Heart left ventricle (tissue), 16 donors: Measurements from ENCODE around the gene MLIP. TPM values are rescaled to one million over a fixed set of nuclear protein-coding genes. Genes with fewer than 3 reads are reported as not detected.
"Not testable (repeated sequence)": the region's sequence is repeated elsewhere in the genome, so short reads cannot be mapped to it uniquely, and the experiment has no call there.

Experiments used
- ATAC-seq, 4 donors: fragments of 200-7000 bp; cut with Tn5 transposase; one replicate each; pipeline ENCODE4 v1.9.1; 2020 to 2022; ENCODE audit warnings: moderate library complexity in 4 of 4, mild to moderate bottlenecking in 3 of 4, moderate number of reproducible peaks in 1 of 4
- DNase-seq, 5 donors: peaks; one replicate each; pipeline ENCODE4 v3.0.0-alpha.2; 2020
- H3K27ac ChIP-seq, 12 donors: fragments of 200-600 bp; sonication (generic) in 4 of 12; one replicate each; pipeline versions ENCODE4 v1.5.0 to v1.8.0; 2016 to 2022; ENCODE audit warnings: mild to moderate bottlenecking in 2 of 12
- H3K27me3 ChIP-seq, 9 donors: fragments of 200-600 bp; sonication (generic) in 2 of 9; one replicate each; pipeline versions ENCODE4 v1.5.1 to v1.8.0; 2016 to 2022; ENCODE audit warnings: mild to moderate bottlenecking in 3 of 9
- H3K36me3 ChIP-seq, 9 donors: fragments of 200-600 bp; sonication (generic) in 2 of 9; one replicate each; pipeline versions ENCODE4 v1.5.0 to v1.8.0; 2018 to 2022; ENCODE audit warnings: mild to moderate bottlenecking in 2 of 9
- H3K4me1 ChIP-seq, 12 donors: fragments of 200-600 bp; sonication (generic) in 4 of 12; one replicate each; pipeline versions ENCODE4 v1.5.0 to v1.8.0; 2016 to 2022; ENCODE audit warnings: mild to moderate bottlenecking in 3 of 12
- H3K4me3 ChIP-seq, 12 donors: fragments of 200-600 bp; sonication (generic) in 4 of 12; one replicate each; pipeline versions ENCODE4 v1.5.0 to v1.8.0; 2017 to 2022; ENCODE audit warnings: mild to moderate bottlenecking in 9 of 12, moderate library complexity in 4 of 12
- H3K9me3 ChIP-seq, 12 donors: fragments of 200-600 bp; sonication (generic) in 4 of 12; one replicate each; pipeline versions ENCODE4 v1.5.0 to v1.8.0; 2016 to 2022; ENCODE audit warnings: mild to moderate bottlenecking in 1 of 12
- CTCF ChIP-seq, 12 donors: fragments of 200-600 bp; sonication (generic) in 4 of 12; IDR thresholded peaks; one replicate each; pipeline versions ENCODE4 v1.5.0 to v1.8.0; 2018 to 2022; ENCODE audit warnings: antibody characterized with exemption in 12 of 12, mild to moderate bottlenecking in 5 of 12
- POLR2A ChIP-seq, 2 donors: fragments of 450-650 bp; IDR thresholded peaks; one replicate each; pipeline ENCODE4 v1.6.1; 2017; ENCODE audit warnings: antibody characterized with exemption in 2 of 2, mild to moderate bottlenecking in 2 of 2, moderate library complexity in 2 of 2
- WGBS, 4 donors: extraction: QIAGEN DNeasy Blood & Tissue Kit in 2 of 4; methylation state at CpG; one replicate each; pipeline versions ENCODE4 v1.1.5 to v1.1.7; 2013 to 2018; 5-methylcytosine and 5-hydroxymethylcytosine counted together
- intact Hi-C, 10 donors: fragments of 100-400 bp; cut with DNase I; formaldehyde crosslinking; loops; one replicate each; pipeline versions ENCODE4 v1.11.1 to v1.14.2; 2022
- polyA plus RNA-seq, 2 donors: library from polyadenylated mRNA; stranded (reverse); fragments of 200-250 nt; gene quantifications; one replicate each; pipeline ENCODE4 v1.2.3, GENCODE V29; 2013
- total RNA-seq, 9 donors: library from RNA; depleted of rRNA in 2 of 9; stranded (reverse); fragments of >200 nt in 2 of 9; fragmentation: NEBNext Ultra II Directional in 3 of 9; extraction: Animal tissue kit (Norgen Biotek cat#: 25700) in 3 of 9; gene quantifications; one replicate each; pipeline versions ENCODE4 v1.1.0 to v1.2.4, GENCODE V29; 2016 to 2023
- donor health status: ischemic (EF 13 %, LVEDD 7.1; RV severe dilation, severe dysfunction).
- donor health status: healthy with polysubstance abuse.
- donor health status: DM: no; HTN: yes; CAD: no.
- donor health status: DM: no; HTN: no; CAD: no.
- donor health status: ischemic (EF 25% LVEDD 6.9; RV normal size, moderate dysfunction).
- donor health status: ischemic (EF 25% LVEDD 5.7; RV mildly dilated, moderate dysfunction).
- donor health status: healthy.
- donor health status: DM: yes; HTN: yes; CAD: no.
- donor health status: ischemic (EF 35%, LVEDD 5.7; RV mildly dilated, moderate dysfunction).
- donor health status: nonischemic (EF 11% LVEDD 7.7; RV severe dilation, severe dysfunction).
- donor health status: DM: yes; HTN: yes; CAD: no.
- donor health status: PGD.
- donor health status: ischemic (EF 29% LVEDD 5.4; RV normal size, mild dysfunction).
- donor health status: nonischemic (EF 23%, LVEDD 6.1; RV moderate dilation, normal function).

Gene MLIP
- total and polyA plus RNA-seq, 11 donors, result 130 to 522 (median 360) TPM

DNA sequence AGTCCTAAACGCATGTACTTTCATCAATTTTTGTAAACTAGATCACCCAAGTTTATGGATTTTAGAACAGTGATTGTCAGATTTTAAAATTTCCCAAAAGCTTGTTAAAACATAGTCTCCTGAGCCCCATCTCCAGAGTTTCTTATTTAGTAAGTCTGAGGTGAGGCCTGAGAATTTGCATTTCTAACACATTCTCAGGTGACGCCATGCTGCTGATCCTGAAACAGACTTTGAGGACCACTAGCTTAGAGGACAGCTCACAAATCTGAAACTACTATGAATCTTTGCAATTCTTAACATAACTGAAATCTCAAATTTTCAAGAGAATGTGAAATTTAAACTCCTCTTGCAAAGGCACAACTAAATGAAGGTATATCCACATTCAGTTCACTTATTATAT, 37.8 kb upstream of the MLIP start:
- H3K4me1 ChIP-seq, result peaks cover 0 to 80% (median 40%) of the 10 kb centered on the region in 12 donors
- 83 to 91% (median 85%) methylated on average over 2 of the region's 2 CpGs for WGBS, 4 donors
- no peak for TF ChIP-seq CTCF (IDR thresholded peaks at IDR 0.05)
- no peak for TF ChIP-seq POLR2A (IDR thresholded peaks at IDR 0.05)

DNA sequence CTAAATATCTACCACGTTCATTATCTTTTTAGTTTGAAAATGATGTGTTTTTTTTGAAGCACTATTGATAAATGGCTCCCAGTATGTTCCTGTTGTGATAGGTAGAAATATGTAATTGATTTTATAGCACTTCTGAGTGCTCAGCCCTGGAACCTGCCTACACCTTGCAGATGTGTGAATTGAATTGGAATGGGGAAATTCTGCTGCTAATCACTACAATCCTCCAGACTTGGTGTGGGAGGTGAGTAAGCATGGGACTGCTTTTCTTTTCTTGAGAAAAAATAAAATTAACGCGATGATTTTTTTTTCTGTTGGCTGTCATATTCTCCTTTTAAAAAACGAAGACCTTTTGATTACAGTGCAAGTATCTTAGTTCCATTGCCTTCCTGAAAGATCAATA, 37.1 kb upstream of the MLIP start:
- no peaks in the 10 kb centered on the region for H3K36me3 ChIP-seq
- no peaks in the 10 kb centered on the region for H3K27me3 ChIP-seq
- intact Hi-C loops, result loop anchor here in 1 of 10 donors (10.0 kb wide), 1 partner anchor 49 kb away; no protein-coding TSS in a partner anchor
- H3K9me3 ChIP-seq, result no peaks in the 10 kb centered on the region
- H3K27ac ChIP-seq, result peak overlapping the region in 5 of 12 donors; percentile 9 to 31 (median 17)
- no peak overlapping the region for H3K4me3 ChIP-seq
- 56 to 64% (median 62%) methylated on average over 4 of the region's 4 CpGs for WGBS, 4 donors
- peaks cover 0 to 80% (median 40%) of the 10 kb centered on the region in 12 donors for H3K4me1 ChIP-seq
- ATAC-seq (no peak), DNase-seq (no peak)
- TF ChIP-seq POLR2A (IDR thresholded peaks at IDR 0.05) (no peak), CTCF (IDR thresholded peaks at IDR 0.05) (no peak)

More for the DNA sequence above, 37.8 kb upstream of the MLIP start:
- DNase-seq, result no peak
- no peaks in the 10 kb centered on the region for H3K36me3 ChIP-seq
- intact Hi-C loops, result loop anchor here in 1 of 10 donors (10.0 kb wide), 1 partner anchor 49 kb away; no protein-coding TSS in a partner anchor
- no peaks in the 10 kb centered on the region for H3K9me3 ChIP-seq
- peak overlapping the region in 4 of 12 donors; percentile 9 to 19 (median 18) for H3K27ac ChIP-seq
- no peaks in the 10 kb centered on the region for H3K27me3 ChIP-seq
- no peak overlapping the region for H3K4me3 ChIP-seq
- no peak for ATAC-seq

- peak; percentile 33 to 72 (median 55) for ATAC-seq
- WGBS, 4 donors, result 51 to 61% (median 57%) methylated on average over 13 of the region's 13 CpGs
- intact Hi-C loops, result loop anchor here in 1 of 10 donors (10.0 kb wide), 1 partner anchor 50 kb away; no protein-coding TSS in a partner anchor
- TF ChIP-seq POLR2A (IDR thresholded peaks at IDR 0.05) (no peak), CTCF (IDR thresholded peaks at IDR 0.05) (no peak)
- H3K9me3 ChIP-seq, result no peaks in the 10 kb centered on the region
- H3K4me3 ChIP-seq, result no peak overlapping the region
- peak overlapping the region in 4 of 12 donors; percentile 9 to 31 (median 22) for H3K27ac ChIP-seq
- peaks cover 0 to 80% (median 40%) of the 10 kb centered on the region in 12 donors for H3K4me1 ChIP-seq
- no peaks in the 10 kb centered on the region for H3K27me3 ChIP-seq
- H3K36me3 ChIP-seq, result no peaks in the 10 kb centered on the region
- DNase-seq, result peak; percentile 21 to 52 (median 34)
These were observed 36.6 kb upstream of the MLIP start for GRCh38 chr6:54074578-54075195.

GRCh38 chr6:54076159-54076789, 35.0 kb upstream of the MLIP start:
- DNase-seq (no peak), ATAC-seq (peak in 1 of 4 donors; percentile 27)
- H3K27me3 ChIP-seq, result no peaks in the 10 kb centered on the region
- H3K4me1 ChIP-seq, result peaks cover 0 to 68% (median 40%) of the 10 kb centered on the region in 12 donors
- H3K4me3 ChIP-seq, result no peak overlapping the region
- intact Hi-C loops, result loop anchor here in 1 of 10 donors (10.0 kb wide), 1 partner anchor 51 kb away; no protein-coding TSS in a partner anchor
- H3K36me3 ChIP-seq, result no peaks in the 10 kb centered on the region
- no peak for TF ChIP-seq POLR2A (IDR thresholded peaks at IDR 0.05)
- no peak for TF ChIP-seq CTCF (IDR thresholded peaks at IDR 0.05)
- H3K27ac ChIP-seq, result no peak overlapping the region
- 81 to 92% (median 90%) methylated on average over 2 of the region's 2 CpGs for WGBS, 4 donors
- H3K9me3 ChIP-seq, result no peaks in the 10 kb centered on the region

DNA sequence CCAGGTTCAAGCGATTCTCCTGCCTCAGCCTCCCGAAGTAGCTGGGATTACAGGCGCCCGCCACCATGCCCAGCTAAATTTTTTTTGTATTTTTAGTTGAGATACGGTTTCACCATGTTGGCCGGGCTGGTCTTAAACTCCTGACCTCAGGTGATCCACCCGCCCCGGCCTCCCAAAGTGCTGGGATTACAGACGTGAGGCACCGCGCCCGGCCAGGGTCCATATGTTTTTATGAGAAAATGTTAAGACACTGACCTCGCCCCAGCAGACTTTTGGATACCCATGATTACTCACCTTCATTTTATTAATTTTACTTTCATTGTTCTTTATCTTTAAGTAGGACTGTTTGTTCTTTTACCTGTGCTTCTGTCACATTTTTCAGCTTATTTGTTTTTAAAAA, 29.7 kb upstream of the MLIP start:
- 89 to 92% (median 90%) methylated on average over 13 of the region's 13 CpGs for WGBS, 4 donors
- H3K4me1 ChIP-seq, result peaks cover 0 to 58% (median 36%) of the 10 kb centered on the region in 12 donors
- H3K27ac ChIP-seq, H3K36me3 ChIP-seq, H3K9me3 ChIP-seq, DNase-seq, H3K27me3 ChIP-seq, ATAC-seq, intact Hi-C loops, H3K4me3 ChIP-seq: not testable (repeated sequence)
